BLaER1 (cell line): ENCODE results near the gene SCEL.
"Not testable (repeated sequence)": the region's sequence is repeated elsewhere in the genome, so short reads cannot be mapped to it uniquely, and the experiment has no call there.

Source experiments
- H3K27ac ChIP-seq: shearing (Covaris generic); formaldehyde crosslinking; 2 replicates; pipeline ENCODE4 v1.8.1; 2022
- H3K27me3 ChIP-seq: shearing (Covaris generic); formaldehyde crosslinking; 2 replicates; pipeline ENCODE4 v1.8.1; 2022
- H3K36me3 ChIP-seq: shearing (Covaris generic); formaldehyde crosslinking; 2 replicates; pipeline ENCODE4 v1.8.1; 2022
- H3K4me1 ChIP-seq: shearing (Covaris generic); formaldehyde crosslinking; 2 replicates; pipeline ENCODE4 v1.8.1; 2022
- H3K4me2 ChIP-seq: shearing (Covaris generic); formaldehyde crosslinking; 2 replicates; pipeline ENCODE4 v1.8.1; 2022
- H3K4me3 ChIP-seq: shearing (Covaris generic); formaldehyde crosslinking; 2 replicates; pipeline ENCODE4 v1.8.1; 2022
- H3K9ac ChIP-seq: shearing (Covaris generic); formaldehyde crosslinking; 2 replicates; pipeline ENCODE4 v1.8.1; 2022
- H3K9me3 ChIP-seq: shearing (Covaris generic); formaldehyde crosslinking; 2 replicates; pipeline ENCODE4 v1.8.1; 2022
- H4K20me1 ChIP-seq: shearing (Covaris generic); formaldehyde crosslinking; 2 replicates; pipeline ENCODE4 v1.8.1; 2022
- Cebpa-rat ChIP-seq: shearing (Covaris generic); IDR thresholded peaks from 2 replicates; pipeline ENCODE4 v1.8.1; 2022

The SCEL gene

DNA sequence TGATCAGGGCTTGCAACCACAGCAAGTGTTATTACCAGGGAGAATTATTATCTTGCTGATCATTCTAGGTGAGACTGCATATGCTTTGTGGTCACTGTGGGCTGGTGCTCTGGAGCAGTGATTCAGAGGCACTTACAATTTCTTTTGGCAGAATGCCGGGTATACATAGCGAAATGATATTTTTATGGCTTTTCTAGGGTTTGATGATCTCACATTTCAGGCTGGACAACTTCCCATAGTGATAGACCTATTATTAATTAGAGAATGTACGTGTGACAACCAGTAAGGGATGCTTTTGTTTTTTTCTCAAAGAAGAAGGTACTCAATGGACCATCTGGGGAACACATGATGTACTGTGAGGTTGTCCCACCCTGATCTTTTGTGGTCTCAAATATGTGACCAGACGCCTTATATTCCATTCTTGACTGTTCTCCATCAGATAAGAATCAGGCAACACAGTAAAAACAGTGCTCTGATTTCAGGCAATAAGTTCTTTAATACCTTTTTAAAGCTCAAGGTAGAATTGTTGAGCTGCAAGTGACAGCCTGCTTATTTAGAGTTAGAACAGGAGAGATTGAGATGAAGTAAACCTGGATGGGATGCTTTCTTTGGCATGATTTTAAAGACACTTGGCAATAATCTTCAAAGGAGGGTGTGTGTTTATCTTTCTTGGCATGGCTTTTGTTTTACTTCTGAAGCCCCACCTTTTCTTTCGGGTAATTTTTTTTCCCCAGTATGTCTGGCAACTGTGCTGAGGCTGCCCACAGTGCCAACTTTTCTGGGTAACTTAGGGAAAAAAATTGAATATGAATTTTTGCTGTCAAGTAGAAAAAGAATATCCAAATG, 27.4 kb upstream of the SCEL start:
- TF ChIP-seq Cebpa-rat, result no peak

DNA sequence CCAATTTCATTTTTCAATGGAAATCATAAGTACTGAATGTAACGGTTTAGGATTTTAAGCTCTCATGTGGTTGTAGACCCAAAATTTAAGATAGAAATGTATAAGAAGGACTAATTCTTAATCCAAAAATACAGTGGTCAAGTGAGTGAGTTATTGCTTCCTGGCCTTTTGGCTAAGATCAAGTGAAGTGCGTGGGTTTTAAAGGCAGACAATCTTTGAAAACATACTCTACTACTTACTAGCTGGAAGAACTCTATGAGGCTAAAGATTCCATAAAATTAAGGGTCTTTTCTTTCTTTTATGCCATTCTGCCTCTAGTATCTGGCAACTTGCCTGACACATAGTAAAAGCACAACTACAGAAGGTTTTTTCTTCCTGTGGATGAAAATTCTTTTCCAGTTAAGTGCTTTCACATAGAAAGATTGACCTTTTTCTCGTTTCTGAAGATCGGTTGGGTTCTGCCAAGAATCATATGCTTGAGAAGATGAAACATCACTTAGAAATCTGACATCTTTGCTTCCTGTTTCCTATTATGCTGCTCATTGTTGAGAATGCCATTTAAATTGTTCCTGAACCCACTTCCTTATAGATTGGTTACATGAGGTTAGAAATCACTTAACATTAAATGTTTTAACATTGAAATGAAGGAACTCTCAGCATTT, 26.4 kb upstream of the SCEL start:
- Histone ChIP-seq H3K4me3 (no peak overlapping the region), H3K27ac (no peak overlapping the region), H4K20me1 (no peaks in the 10 kb centered on the region), H3K9me3 (no peaks in the 10 kb centered on the region), H3K4me1 (peaks cover 14% of the 10 kb centered on the region), H3K4me2 (peak overlapping the region; percentile 5; the same call in 1 of the 2 replicates), H3K36me3 (no peaks in the 10 kb centered on the region), H3K27me3 (no peaks in the 10 kb centered on the region), H3K9ac (no peak overlapping the region)
- TF ChIP-seq Cebpa-rat, result no peak

More for the DNA sequence above, 27.4 kb upstream of the SCEL start:
- no peak overlapping the region for H3K9ac ChIP-seq
- H3K4me1 ChIP-seq, result peaks cover 8% of the 10 kb centered on the region; the same call in 1 of the 2 replicates
- H3K4me3 ChIP-seq, result no peak overlapping the region
- no peaks in the 10 kb centered on the region for H4K20me1 ChIP-seq
- no peaks in the 10 kb centered on the region for H3K36me3 ChIP-seq
- H3K27me3 ChIP-seq, result no peaks in the 10 kb centered on the region
- H3K9me3 ChIP-seq, result no peaks in the 10 kb centered on the region
- no peak overlapping the region for H3K27ac ChIP-seq
- no peak overlapping the region for H3K4me2 ChIP-seq

DNA sequence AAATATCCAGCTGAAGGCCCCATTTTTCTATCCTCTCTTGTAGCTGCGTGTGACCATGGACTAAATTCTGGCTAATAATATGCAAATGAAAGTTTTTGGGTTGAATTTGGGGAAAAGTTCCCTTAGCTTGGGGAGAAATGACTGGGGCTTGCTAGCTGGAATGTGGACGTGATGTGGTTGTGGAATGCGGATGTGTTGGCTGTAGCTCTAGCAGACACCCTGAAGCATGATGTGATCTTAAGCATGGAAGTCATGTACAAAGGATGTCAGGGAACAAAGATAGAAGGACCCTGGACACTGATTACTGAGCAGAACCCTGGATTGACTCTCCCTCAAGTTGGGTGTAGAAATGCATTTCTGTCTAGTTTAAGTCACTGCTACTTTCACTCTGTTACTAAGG, 25.4 kb upstream of the SCEL start:
- no peaks in the 10 kb centered on the region for H3K27me3 ChIP-seq
- H3K9me3 ChIP-seq, result no peaks in the 10 kb centered on the region
- H3K27ac ChIP-seq, result no peak overlapping the region
- H3K4me2 ChIP-seq, result no peak overlapping the region
- no peaks in the 10 kb centered on the region for H3K36me3 ChIP-seq
- no peak overlapping the region for H3K9ac ChIP-seq
- H3K4me1 ChIP-seq, result peaks cover 19% of the 10 kb centered on the region
- no peak overlapping the region for H3K4me3 ChIP-seq
- no peaks in the 10 kb centered on the region for H4K20me1 ChIP-seq
- no peak for TF ChIP-seq Cebpa-rat

DNA sequence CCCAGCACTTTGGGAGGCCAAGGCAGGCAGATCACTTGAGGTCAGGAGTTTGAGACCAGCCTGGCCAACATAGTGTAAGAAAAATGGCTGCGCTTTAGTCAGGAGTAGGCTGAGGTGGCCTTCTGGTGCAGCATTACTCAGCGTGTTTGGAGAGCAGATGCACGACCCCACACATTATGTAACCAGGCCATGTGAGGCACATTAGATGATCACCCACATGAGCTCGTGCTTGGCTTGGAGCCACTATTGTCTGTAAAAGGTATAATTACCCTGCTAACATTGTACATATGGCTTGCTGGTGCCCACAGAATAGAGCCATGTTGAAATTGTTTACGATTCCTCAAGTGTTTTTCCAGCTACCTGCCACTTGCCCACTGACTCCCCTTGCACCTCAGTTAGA, 24.0 kb upstream of the SCEL start:
- no peak overlapping the region for H3K4me3 ChIP-seq
- H3K9ac ChIP-seq, result no peak overlapping the region
- H3K9me3 ChIP-seq, result no peaks in the 10 kb centered on the region
- peaks cover 19% of the 10 kb centered on the region for H3K4me1 ChIP-seq
- no peaks in the 10 kb centered on the region for H3K27me3 ChIP-seq
- no peaks in the 10 kb centered on the region for H3K36me3 ChIP-seq
- no peaks in the 10 kb centered on the region for H4K20me1 ChIP-seq
- no peak overlapping the region for H3K27ac ChIP-seq
- no peak for TF ChIP-seq Cebpa-rat
- no peak overlapping the region for H3K4me2 ChIP-seq

DNA sequence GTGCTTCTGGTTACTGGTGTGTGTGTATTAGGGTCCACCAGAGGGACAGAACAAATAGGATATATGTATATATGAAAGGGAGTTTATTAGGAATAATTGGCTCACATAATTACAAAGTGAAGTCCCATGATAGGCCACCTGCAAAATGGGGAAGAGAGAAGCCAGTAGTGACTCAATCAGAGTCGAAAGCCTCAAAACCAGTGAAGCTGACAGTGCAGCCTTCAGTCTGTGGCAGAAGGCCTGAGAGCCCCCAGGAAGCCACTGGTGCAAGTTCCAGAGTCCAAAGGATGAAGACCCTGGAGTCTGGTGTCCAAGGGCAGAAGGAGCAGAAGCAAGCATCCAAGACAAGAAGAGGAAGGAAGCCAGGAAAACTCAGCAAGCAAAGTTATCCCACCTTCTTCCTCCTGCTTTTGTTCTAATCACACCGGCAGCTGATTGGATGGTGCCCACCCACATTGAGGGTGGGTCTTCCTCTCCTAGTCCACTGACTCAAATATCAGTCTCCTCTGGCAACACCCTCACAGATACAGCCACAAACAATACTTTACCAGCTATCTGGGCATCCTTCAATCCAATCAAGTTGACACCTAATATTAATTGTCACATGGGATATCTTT, 21.7 kb upstream of the SCEL start:
- no peaks in the 10 kb centered on the region for H3K27me3 ChIP-seq
- H3K4me1 ChIP-seq, result peaks cover 19% of the 10 kb centered on the region
- no peak overlapping the region for H3K27ac ChIP-seq
- no peak for TF ChIP-seq Cebpa-rat
- H3K4me2 ChIP-seq, result peak overlapping the region; percentile 21
- no peak overlapping the region for H3K9ac ChIP-seq
- no peak overlapping the region for H3K4me3 ChIP-seq
- H3K9me3 ChIP-seq, result no peaks in the 10 kb centered on the region
- H4K20me1 ChIP-seq, result no peaks in the 10 kb centered on the region
- H3K36me3 ChIP-seq, result no peaks in the 10 kb centered on the region

DNA sequence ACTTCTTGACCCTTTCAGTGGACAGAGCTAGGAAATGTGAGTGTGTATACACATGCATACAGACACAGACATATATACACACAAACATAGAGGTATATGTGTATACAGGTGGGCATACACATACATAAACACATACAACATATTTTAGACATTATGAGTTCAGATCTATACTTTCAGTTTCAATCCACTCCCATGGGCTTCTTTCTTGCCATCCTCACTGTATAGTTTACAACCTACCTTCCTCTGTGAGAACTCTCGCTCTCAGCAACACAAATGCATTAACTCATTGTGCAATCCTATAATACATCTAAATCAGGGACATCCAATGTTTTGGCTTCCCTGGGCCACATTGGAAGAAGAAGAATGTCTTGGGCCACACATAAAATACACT, 21.2 kb upstream of the SCEL start:
- peak overlapping the region; percentile 21; the same call in 1 of the 2 replicates for H3K4me2 ChIP-seq
- no peak overlapping the region for H3K9ac ChIP-seq
- H3K27ac ChIP-seq, result no peak overlapping the region
- H3K27me3 ChIP-seq, result no peaks in the 10 kb centered on the region
- peaks cover 14% of the 10 kb centered on the region for H3K4me1 ChIP-seq
- H4K20me1 ChIP-seq, result no peaks in the 10 kb centered on the region
- no peak overlapping the region for H3K4me3 ChIP-seq
- H3K36me3 ChIP-seq, result no peaks in the 10 kb centered on the region
- no peak for TF ChIP-seq Cebpa-rat
- H3K9me3 ChIP-seq, result no peaks in the 10 kb centered on the region

DNA sequence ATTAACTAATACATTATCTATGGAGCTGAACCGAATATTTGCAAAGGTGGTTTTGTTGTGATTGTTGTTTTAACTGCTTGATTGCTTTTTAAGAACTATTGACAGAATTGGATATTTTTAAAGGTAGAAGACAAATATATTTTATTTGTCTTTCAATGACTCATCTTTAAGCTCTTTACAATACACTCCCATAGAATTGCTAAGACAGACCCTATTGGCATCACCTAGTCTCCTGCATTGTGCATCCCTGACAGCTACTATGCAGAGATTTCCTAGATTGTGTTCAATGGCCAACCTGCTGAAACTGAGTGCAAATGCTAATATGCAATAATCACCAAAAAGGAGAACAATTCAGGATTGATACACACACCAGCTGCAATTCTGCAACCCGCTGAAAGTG, 19.7 kb upstream of the SCEL start:
- no peaks in the 10 kb centered on the region for H3K36me3 ChIP-seq
- TF ChIP-seq Cebpa-rat, result no peak
- no peaks in the 10 kb centered on the region for H3K27me3 ChIP-seq
- H3K27ac ChIP-seq, result no peak overlapping the region
- no peaks in the 10 kb centered on the region for H4K20me1 ChIP-seq
- no peak overlapping the region for H3K4me2 ChIP-seq
- H3K4me1 ChIP-seq, result peaks cover 11% of the 10 kb centered on the region
- H3K9ac ChIP-seq, result no peak overlapping the region
- no peaks in the 10 kb centered on the region for H3K9me3 ChIP-seq
- H3K4me3 ChIP-seq, result no peak overlapping the region

DNA sequence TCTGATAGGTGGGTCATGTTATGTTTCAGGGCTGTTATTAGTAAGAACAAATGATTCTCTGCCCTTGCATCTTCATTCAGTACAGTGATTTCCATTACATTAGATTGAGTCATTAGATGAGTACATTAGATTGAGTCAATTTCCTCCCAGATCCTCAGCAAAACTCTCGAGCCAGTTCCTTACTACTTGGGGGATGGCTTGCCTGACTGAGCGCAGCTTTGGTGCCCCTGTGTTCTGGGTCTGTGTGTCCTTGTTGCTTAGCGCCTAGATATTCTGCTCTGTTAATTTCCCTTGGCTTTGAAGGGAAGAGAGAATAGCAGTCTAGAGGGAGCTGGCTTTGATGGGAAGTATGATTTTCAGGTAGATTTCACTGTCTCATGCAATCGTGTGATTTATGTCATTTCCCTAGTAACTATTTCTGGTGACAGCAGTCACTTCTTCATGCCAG, 19.1 kb upstream of the SCEL start:
- H3K4me2 ChIP-seq, result no peak overlapping the region
- H3K27ac ChIP-seq, result no peak overlapping the region

DNA sequence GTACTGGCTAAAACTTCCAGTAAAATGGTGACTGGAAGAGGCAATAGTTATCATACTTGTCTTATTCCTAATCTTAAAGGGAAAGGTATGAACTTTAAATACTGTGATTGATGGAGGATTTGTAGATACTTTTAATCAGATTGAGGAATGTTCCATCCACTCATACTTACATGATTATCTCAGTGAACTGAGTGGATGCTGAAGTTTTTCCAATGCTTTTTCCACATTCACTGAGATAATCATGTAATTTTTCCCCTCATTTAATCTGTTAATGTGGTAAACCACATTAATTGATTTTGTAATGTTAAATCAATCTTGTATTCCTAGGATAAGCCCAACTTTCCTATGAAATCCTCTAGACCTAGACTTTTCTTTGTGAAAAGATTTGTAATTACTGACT, 17.2 kb upstream of the SCEL start:
- H3K4me3 ChIP-seq, result no peak overlapping the region
- no peaks in the 10 kb centered on the region for H3K9me3 ChIP-seq
- H3K27ac ChIP-seq, result no peak overlapping the region
- no peaks in the 10 kb centered on the region for H4K20me1 ChIP-seq
- H3K36me3 ChIP-seq, result no peaks in the 10 kb centered on the region
- no peak for TF ChIP-seq Cebpa-rat
- H3K27me3 ChIP-seq, result no peaks in the 10 kb centered on the region
- no peak overlapping the region for H3K9ac ChIP-seq
- H3K4me1 ChIP-seq, result peaks cover 11% of the 10 kb centered on the region
- H3K4me2 ChIP-seq, result no peak overlapping the region

More for the DNA sequence above, 19.1 kb upstream of the SCEL start:
- Histone ChIP-seq H3K4me3 (no peak overlapping the region), H3K27me3 (no peaks in the 10 kb centered on the region), H4K20me1 (no peaks in the 10 kb centered on the region), H3K9ac (no peak overlapping the region), H3K9me3 (no peaks in the 10 kb centered on the region), H3K4me1 (peaks cover 11% of the 10 kb centered on the region), H3K36me3 (no peaks in the 10 kb centered on the region)
- no peak for TF ChIP-seq Cebpa-rat

DNA sequence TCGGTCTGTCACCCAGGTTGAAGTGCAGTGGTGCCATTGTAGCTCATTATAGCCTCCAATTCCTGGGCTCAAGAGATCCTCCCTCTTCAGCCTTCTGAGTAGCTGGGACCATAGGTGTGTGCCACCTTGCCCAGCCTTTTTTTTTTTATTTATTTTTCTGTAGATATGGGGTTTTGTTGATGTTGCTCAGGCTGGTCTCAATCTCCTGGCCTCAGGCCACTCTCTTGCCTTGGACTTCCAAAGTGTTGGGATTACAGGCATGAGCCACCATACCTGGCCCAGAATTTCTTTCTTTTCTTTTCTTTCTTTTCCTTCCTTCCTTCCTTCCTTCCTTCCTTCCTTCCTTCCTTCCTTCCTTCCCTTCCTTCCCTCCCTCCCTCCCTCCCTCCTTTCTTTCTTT, 16.1 kb upstream of the SCEL start:
- H3K4me1 ChIP-seq, H3K27me3 ChIP-seq, H3K4me3 ChIP-seq, H4K20me1 ChIP-seq, H3K9me3 ChIP-seq, H3K9ac ChIP-seq, H3K4me2 ChIP-seq, H3K36me3 ChIP-seq, H3K27ac ChIP-seq: not testable (repeated sequence)
